Hepatocyte (in vitro differentiated cells): ENCODE results near the gene ETHE1.

ENCODE experiments used
- CTCF ChIP-seq: fragments of 200-600 bp; sonication (generic); IDR thresholded peaks from 2 replicates; pipeline ENCODE4 v1.5.1; 2016; ENCODE audit warnings: antibody characterized with exemption, mild to moderate bottlenecking; ENCODE audit not compliant: poor library complexity
- EZH2 ChIP-seq: fragments of 200-600 bp; sonication (generic); IDR thresholded peaks from 2 replicates; pipeline ENCODE4 v1.6.1; 2016; ENCODE audit warnings: antibody characterized with exemption, mild to moderate bottlenecking, borderline replicate concordance
- EZH2phosphoT487 ChIP-seq: fragments of 200-600 bp; sonication (generic); IDR thresholded peaks from one replicate; pipeline ENCODE4 v1.6.1; 2018; ENCODE audit warnings: antibody characterized with exemption, mild to moderate bottlenecking, low read depth, moderate library complexity; ENCODE audit not compliant: unreplicated experiment, severe bottlenecking

GRCh38 chr19:43460362-43461016 is 66.5 kb downstream of the ETHE1 start:
- no peak for TF ChIP-seq CTCF
- TF ChIP-seq EZH2phosphoT487 = no peak
- no peak for TF ChIP-seq EZH2
